HG03354 (cell line): ENCODE data around the gene PLPP1.

ENCODE experiments used
- ATAC-seq: cut with Tn5 transposase; IDR thresholded peaks from one replicate; pipeline ENCODE4 v1.9.1; 2021; ENCODE audit warnings: mild to moderate bottlenecking; ENCODE audit not compliant: unreplicated experiment, poor library complexity, severe bottlenecking

Gene PLPP1

DNA sequence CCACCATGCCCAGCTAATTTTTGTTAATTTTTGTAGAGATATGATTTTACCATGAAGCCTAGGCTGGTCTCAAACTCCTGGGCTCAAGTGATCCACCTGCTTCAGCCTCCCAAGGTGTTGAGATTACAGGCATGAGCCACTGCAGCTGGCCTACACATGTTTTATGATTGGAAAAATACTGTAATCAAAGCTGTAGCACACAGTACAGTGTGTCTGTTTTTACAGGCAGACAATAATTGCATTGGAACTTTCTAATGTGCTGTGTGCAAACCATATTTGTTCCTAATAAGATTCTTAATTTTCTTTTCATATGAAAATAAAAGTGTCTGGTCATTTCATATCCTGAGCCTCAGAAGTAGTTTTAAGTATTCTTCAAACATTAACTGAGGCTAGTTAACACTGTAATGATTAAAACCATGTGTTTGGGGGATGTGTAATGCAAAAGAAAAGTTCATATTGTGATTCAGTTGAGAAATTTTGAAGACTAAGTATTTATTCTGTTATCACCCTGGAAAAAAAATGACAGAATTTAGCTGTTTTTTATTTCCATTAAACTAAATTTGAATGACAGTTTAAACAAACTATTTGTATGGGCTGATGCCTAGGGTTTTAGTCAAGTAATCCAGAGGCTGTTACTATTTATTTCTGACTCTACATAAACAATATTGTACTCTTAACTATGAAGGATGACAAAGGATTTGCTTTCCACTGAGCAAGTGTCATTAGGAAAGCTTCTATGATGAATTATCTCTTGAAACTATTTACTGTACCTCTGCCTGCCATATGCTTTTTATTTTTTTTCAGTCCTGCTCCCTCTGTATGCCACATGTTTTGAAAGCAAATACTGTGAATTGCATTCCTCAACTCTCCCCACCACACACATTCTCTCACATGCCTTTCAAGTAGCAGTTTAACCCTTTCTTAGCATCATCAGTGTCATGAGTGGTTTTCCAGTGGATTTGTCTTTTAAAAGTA, 115.5 kb downstream of the PLPP1 start:
- no peak for ATAC-seq

DNA sequence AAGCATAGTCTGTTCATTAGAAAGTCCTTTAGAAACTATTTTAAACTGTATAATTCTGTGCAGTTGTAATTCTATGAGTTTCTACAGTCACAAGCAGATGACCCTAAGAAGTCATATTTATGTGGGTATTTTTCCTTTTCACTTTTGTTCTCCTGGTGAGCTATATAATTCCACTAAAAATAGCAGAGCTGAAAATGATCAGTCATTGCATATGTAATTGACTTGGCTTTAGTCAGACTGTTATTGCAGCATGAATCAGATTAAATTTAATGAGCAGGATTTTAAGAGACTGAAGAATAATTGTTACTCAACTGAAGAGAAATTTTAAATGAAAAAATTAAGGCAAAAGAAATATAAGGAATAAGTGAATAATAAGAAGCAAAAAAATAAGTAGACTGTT, 118.5 kb downstream of the PLPP1 start:
- ATAC-seq: no peak

DNA sequence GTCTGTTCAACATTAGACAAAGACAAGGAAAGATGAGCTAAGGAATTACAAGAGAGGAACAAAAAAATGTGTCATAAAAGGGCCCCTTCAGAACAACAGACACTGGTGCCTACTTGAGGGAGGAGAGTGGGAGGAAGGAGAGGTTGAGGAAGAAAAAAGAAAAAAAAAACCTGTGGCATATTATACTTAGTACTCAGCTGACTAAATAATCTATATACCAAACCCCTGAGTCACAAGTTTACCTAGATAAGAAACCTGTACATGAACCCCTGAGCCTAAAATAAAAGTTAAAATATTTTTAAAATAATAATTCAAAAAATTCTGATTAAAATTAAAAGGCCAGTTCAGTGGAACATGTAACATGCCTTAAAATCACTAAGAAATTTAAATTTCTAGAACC, 119.7 kb downstream of the PLPP1 start:
- ATAC-seq: no peak

DNA sequence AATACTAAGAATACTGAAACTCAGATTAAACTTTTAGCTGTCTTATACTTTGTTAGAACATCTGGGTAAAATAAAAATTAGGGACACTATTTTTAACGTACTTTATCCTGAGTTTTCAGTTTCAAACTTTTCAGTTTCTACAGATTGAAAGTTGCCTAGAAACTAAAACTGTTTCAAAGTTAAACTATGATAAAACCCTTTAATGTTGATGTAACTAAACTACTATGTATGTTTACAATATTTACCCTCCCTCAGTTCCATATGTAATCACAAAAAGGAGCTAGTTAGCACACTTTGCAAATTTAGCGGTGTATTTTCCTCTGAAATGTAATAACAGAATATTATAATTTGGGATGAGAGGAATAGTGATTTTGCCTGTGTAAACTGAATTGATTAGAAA, 121.1 kb downstream of the PLPP1 start:
- no peak for ATAC-seq

DNA sequence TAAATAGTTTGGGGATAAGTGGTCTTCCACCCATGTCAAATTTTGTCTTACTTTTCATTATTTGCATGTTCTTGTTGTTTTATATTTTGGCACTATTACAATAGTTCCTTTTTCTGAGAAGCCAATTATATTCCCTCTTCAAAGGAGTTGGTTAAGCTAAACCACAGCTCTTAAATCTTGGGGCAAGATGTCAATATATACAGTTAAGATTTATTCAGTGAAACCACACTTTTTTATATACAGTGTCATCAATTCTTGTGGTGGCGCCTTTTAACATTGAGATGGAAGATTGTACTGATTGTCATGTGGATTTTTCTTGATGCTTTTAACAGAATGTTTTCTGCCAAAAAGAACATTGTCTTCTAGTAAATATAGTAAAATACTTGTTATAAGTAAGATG, 122.9 kb downstream of the PLPP1 start:
- no peak for ATAC-seq

DNA sequence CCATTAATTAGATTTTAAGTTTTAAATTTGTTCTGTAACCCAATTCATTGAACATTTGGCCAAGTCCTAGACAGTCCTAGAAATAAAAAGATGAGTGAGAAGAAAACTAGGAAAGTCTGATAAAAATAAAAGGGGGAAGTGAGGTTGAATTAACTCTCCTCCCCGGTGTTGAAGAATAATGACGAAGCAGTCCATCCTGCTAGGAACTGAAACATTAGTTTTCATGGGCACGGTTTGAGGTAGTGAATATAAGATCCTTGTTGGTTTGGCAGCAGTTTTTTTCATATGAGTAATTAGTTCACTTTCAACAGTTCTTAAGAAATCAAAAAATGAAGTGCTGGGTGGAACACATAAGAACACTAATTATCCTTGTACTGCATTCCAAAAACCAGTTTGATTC, 123.9 kb downstream of the PLPP1 start:
- ATAC-seq: no peak

DNA sequence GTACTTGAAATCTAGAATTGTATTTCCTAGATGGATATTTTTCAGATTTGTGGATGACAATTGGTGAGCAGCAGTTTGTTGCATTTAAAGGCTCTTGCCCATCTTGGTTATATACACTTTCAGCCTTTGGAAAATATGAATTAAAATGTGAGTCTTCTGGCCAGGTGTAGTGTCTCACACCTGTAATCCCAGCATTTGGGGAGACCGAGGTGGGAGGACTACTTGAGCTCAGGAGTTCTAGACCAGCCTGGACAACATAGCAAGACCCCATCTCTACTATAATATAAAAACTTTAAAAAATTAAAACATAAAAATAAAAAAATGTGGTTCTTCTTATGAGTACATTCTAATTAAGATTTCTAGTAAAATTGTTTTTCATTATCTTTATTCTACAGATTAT, 125.0 kb downstream of the PLPP1 start:
- ATAC-seq: no peak

DNA sequence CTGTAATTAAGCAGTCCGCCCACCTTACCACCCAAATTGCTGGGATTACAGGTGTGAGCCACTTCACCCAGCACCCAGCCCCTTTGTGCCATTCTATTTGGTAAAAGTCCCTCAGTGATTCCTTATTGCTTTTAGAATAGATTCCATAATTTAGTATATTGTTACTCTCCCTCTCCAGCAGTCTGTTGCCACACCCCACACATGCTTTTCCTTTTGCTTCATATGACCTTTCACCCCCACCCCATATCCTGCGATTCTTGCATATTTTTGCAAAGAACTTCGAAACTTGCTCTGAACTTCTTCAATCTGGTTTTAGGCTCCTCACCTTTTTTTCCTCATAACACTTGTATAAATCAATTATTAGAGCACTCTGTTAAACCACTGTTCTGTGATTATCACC, 126.8 kb downstream of the PLPP1 start:
- no peak for ATAC-seq

DNA sequence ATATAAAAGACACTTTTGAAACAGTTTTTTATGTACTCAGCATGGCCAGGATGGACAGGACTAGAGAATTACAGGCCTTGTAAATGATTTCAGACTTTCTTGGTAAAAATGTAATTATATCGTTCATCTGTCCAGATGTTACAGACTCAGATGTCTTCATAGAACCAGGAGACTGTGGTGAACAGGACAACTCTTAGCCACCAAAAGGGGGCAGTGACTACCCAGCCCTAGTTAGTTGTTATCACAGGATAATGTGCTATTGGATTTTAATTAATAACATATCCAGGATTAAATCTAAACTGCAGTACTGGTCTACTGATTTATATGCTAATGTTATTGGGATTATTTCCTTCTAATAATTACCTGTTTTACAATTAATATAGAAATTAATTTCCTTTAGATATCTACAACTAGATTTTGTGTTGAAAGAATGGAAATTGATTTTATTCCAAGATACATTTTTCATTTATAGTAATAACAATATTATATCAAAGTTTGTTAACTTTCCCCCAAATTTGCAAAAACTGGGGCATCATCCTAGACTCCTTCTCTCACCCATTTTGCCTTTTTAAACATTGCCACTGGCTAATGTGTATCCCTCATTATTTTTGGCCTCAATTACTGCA, 127.6 kb downstream of the PLPP1 start:
- ATAC-seq: no peak

DNA sequence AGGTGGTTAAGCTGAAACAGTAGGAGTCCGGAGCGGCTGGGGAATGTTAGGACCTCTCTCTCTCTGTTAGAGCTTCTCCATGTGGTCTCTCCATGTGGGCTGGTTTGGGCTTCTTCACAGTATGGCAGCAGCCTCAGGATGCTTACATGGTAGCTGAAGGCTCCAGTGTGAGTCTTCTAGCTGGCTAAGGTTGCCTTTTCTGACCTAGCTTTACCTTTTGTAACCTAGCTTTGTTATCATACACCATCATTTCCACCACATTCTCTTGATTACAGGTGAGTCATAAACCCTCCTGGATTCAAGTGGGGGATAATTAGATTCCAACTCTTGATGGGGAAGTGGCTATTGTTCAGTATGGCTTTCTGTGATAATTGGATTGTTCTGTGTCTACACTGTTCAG, 128.5 kb downstream of the PLPP1 start:
- ATAC-seq: no peak

DNA sequence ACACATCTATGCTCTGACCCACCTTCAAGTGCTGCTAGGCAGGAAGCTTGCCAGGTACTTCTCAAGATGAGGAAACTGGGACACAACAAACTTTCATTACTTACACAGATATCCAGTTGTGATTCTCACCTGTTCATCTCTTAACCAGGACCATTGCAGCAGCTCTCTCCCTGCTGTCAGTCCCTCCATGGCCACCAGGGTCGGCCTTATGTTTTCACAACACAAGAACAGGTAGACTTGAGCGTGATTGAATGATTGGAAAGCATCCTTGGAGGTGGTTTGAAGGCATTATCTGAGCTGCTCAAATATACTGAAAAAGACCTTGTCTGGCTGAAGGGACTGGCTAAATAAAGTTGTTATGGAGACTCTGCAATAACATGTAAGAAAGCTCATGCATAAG, 132.6 kb downstream of the PLPP1 start:
- ATAC-seq: no peak

DNA sequence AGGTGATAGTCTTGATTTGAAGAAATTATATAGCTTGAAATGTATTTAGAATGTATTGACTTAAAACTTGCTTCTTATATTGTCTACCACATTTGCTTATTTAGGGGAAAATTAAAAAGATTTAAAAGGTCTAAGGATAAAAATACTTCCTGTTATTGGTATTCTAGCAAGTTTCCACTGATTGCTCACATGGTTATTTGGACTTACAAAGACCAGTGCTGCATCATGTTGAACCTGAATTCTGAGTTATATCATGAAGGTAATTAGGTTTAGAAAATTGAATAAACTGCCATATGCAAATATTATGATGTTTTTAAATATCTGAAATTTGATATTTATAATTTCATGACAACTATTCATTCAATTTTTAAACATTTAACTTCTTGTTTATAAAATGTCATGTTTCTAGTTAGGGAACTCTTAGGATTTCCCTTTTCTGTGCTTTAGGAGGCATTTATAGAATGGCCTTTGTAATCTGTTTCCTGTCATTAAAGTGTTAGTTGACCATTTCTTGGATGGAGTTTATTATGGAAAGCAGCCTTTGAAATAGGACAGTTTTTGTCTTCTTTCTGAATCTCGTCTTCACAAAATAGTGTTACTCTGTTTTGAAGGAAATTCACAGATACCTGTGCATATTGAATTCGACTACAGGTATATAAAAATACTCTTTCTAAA, 141.1 kb downstream of the PLPP1 start:
- no peak for ATAC-seq

DNA sequence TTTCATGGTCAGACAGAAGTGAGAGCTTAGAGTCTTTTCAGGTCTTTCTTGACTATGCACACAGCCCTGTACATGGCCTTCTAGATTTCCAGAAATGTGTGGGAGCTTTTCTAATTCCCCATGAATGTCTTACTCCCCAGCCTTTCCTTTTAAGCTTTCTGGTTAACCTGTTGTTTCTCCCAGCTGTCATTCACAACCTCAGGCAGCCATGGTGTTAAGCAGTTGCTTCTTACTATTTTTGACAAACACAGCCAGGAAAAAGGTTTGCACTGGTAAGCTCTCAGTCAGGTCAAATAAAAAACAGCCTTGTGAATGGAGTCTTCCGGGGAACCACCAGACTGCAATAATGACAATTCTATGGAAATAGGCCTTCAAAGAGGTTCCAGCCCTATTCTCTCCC, 142.1 kb downstream of the PLPP1 start:
- no peak for ATAC-seq

DNA sequence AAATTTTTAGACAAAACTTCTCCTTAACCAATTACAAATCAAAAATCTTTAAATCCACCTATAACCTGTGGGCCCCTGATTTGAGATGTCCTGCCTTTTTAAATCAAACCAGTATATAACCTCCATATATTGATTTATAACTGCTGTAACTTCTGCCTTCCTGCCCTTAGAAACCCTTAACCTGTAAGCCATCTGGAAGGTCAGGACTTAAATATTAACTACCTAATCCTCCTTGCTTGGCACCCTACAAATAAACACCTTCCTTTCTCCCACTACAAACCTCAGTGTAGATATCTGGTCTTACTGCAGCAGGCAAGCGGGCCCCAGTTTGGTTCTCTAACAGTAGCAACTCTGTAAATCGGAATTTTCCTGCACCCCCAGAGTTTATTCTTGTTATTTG, 143.1 kb downstream of the PLPP1 start:
- ATAC-seq: no peak

DNA sequence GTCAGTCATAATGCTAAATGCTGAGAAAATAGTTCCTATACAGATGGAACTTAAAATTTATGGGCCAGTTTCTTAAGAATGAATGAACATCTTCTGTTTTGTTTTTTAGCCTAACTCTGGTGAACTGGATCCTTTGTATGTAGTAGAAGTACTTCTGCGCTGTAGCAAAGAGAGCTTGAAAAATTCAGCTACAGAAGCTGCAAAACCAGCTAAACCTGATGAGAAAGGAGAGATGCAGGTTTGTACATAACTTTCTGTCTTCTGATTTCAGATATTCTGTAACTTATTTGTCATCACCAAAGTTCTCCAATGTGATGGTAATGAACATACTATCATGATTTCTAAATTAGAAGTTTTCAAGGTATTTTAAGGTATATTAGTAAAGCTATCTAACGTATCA, 146.9 kb downstream of the PLPP1 start:
- ATAC-seq: no peak

DNA sequence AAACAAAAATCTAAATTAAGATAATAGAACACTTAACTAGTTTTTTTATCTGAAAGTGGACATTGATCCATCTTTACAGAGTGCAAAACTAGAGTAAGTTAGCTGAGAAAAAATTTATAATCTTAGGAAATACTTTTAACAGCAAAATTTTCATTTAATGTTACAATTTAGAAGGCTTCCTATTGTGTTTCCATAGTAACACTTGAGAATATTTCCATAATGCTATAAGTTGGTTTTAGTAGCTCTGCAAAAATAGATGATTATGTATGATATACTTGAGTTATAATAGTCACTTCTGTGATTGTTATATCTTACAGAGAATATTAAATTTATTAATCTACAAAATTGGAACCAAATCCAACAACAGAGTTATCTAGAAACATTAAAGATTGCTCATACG, 148.4 kb downstream of the PLPP1 start:
- no peak for ATAC-seq

DNA sequence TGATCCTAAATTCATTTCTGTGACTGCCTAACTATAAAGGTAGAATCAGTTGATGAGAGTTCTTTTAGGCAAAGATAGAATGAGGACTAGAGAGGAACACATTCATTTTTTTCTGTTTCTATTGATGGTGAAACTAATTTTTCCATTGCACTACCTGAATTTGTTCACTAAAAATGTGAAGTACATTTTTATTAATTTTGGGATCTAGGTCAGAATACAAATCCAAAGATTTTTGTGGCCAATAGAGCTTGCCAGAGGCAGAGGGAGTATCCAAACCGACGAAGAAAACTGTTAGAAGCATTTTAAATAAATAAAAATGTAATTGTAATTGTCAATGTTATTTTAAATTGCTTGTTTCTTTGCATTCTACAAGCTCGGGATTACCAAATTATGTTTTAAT, 148.9 kb downstream of the PLPP1 start:
- ATAC-seq: no peak

DNA sequence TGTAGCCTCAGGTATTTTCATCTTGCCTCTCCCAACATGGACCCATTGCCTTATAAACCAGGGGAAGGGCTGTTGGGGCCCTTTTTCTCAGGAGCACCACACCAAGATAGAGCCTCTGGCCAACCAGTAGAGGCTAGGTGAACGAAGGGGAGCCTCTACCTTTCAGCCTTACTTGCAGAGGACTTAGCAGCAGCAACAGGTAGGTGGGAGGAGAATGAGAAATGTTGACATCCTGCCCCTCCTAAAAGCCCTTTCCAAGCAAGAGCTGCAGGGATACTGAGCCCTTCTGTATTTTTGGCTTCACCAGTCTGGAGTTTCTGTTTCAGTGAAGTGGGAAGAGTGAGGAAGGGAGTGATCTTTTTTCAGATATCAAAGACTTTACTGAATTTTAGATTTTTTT, 149.5 kb downstream of the PLPP1 start:
- no peak for ATAC-seq

DNA sequence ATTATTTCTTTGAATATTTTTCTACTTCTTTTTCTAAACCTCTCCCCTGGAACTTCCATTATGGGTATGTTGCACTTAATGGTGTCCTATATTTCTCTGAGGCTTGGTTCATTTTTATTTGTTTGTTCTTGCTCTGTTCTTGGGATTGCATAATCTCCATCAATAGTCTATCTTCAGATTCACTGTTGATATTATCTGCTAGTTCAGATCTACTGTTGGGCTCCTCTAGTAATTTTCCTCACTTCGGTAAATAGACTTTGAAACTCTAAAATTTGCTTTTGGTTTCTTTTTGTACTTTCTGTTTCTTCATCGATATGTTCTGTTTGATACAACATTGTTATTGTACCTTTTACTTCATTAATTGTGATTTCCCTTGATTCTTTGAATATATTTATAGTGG, 150.7 kb downstream of the PLPP1 start:
- ATAC-seq: no peak

DNA sequence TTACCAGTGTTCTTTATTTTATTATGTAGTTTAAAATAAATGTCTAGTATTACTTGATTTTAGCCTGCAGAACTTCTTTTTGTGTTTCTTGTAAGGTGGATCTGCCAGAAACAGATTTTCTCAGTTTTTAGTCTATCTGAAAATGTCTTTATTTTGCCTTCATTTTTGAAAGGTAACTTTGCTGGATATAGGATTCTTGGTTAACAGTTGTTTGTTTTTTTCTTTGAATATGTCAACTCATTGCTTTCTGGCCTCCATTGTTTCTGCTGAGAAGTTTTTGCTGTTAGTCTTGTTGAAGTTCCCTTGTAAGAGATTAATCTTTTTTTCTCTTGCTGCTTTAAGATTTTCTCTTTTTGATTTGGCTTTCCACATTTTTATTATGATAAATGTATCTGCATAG, 151.5 kb downstream of the PLPP1 start:
- no peak for ATAC-seq

DNA sequence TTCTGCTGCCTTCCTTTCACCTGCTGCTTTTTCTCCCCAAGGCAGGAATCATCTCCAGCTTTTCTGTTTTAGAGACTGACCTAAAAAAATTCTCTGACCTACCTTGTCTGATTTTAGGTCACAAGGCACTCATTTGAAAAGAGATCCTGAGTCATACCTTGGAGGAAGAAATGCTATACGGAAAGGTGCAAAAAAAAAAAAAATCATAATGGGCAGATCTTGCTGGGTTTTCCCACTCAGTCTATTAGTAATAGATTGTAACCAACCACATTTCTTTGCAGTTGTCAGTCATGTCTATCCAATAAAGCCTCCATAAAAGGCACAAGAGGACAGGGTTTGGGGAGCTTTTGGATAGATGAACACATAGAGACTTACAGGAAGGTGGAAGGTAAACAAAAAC, 157.0 kb downstream of the PLPP1 start:
- no peak for ATAC-seq
